ENCODE data around the gene ZNF317.

The ZNF317 gene
- total RNA-seq: 86.5 to 131 (median 129) reads per million in 3 donors

DNA sequence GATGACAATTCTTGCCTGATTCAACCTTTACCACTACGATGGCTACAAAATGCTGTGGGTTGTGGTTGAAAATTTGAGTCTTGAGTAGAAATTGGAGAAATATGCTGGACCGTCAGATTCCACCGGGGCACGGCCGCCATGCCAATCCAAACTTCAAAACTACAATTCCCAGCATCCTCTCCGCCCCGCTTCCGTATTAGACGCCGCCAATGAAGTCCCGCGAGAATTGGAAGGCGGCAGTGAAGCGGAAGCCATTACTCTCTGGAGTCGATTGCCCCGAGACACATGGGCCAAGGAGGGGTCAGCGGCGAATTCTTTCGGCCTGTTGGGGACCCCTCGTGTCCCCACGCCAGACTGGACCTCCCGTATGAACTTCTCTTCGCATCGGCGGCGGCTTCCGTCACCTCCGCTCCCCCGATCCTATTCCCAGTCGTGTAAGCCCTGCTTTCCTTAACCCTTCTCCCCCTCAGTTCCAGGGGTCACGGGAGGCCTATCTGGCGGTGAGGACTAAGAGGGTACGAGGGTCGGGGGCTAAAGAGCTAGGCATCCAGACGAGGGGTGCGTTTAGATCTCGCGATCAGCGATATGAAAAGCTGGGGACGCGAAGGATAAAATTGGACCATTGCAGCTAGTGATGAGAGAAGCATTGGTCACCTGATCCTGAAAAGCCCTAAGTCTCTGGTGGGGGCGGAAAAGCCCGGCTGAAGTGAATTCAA lies at the start of gene ZNF317:
ZNF317 (plus strand) TSS at position 239 of the 716 bp plus-strand sequence. CDS start 15,620 bp downstream, outside the sequence.
- Histone ChIP-seq H3K27me3 (replicated peaks; ENCODE audit: control insufficient read depth, insufficient read depth, low read length, poor library complexity, severe bottlenecking) (no peaks in the 10 kb centered on the region), H3K36me3 (ENCODE audit: control insufficient read depth, insufficient read depth, low read length) (peaks cover 5% of the 10 kb centered on the region), H3K4me3 (ENCODE audit: insufficient read depth, low read depth, low read length, poor library complexity, severe bottlenecking) (peak within 1 kb of the TSS; percentile 77), H3K27ac (ENCODE audit: insufficient read depth, low read length, poor library complexity, severe bottlenecking) (peak within 1 kb of the TSS; percentile 82), H3K9me3 (ENCODE audit: control insufficient read depth, low read length) (peaks cover 9% of the 10 kb centered on the region), H3K4me1 (ENCODE audit: control insufficient read depth, insufficient read depth, low read length, poor library complexity, severe bottlenecking) (peaks cover 14% of the 10 kb centered on the region)
- peak; percentile 71 to 88 (median 81) for DNase-seq

DNA sequence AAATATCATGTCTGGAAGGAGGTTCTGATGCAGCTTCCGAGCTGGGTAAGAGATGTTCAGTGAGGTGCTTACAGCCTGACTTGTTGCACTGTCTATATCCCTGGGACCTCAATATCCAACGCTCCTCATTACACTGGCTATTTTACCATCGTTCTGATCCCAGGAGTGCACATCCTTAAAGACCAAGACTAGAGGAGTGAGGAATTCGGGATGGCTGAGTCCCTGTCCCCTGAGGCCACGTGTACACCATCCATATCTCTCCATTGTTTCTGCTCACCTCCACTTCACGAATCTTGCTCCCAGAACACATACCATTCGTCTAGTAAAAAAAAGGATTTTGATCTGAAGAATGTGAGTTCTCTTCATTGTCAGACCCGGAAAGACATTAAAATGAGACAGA lies 32.8 kb upstream of the ZNF317 start, which contains the start of gene OR7G2:
OR7G2 (minus strand) TSS at position 101 of the 400 bp plus-strand sequence. CDS start 4,232 bp downstream, outside the sequence.
- no peaks in the 10 kb centered on the region for H3K36me3 ChIP-seq (ENCODE audit: control insufficient read depth, insufficient read depth, low read length)
- H3K4me3 ChIP-seq (ENCODE audit: insufficient read depth, low read depth, low read length, poor library complexity, severe bottlenecking): no peak within 1 kb of the TSS
- H3K27me3 ChIP-seq (replicated peaks; ENCODE audit: control insufficient read depth, insufficient read depth, low read length, poor library complexity, severe bottlenecking): no peaks in the 10 kb centered on the region
- no peak for DNase-seq
- no peaks in the 10 kb centered on the region for H3K4me1 ChIP-seq (ENCODE audit: control insufficient read depth, insufficient read depth, low read length, poor library complexity, severe bottlenecking)
- H3K9me3 ChIP-seq (ENCODE audit: control insufficient read depth, low read length): no peaks in the 10 kb centered on the region
- no peak within 1 kb of the TSS for H3K27ac ChIP-seq (ENCODE audit: insufficient read depth, low read length, poor library complexity, severe bottlenecking)

DNA sequence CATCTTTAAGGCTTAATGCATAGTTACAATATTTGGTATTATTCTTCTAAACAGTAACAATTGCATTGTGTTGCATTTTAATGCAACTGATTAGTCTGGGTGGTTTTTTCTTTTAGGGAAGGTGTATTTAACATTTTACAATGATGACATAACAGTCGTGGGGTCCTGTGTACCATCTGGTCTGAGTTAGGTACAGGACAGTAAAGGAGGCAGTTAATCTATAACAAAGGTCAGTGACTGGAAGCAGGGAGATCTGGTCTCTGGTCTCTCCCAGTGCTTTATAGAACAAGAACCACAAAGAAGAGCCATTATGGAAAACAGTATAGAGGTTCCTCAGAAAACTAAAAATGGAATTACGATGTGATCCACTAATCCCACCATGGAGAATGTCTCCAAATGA lies 30.2 kb upstream of the ZNF317 start:
- Histone ChIP-seq H3K4me3 (ENCODE audit: insufficient read depth, low read depth, low read length, poor library complexity, severe bottlenecking) (no peak overlapping the region), H3K27me3 (replicated peaks; ENCODE audit: control insufficient read depth, insufficient read depth, low read length, poor library complexity, severe bottlenecking) (no peaks in the 10 kb centered on the region), H3K4me1 (ENCODE audit: control insufficient read depth, insufficient read depth, low read length, poor library complexity, severe bottlenecking) (no peaks in the 10 kb centered on the region), H3K9me3 (ENCODE audit: control insufficient read depth, low read length) (no peaks in the 10 kb centered on the region), H3K27ac (ENCODE audit: insufficient read depth, low read length, poor library complexity, severe bottlenecking) (no peak overlapping the region), H3K36me3 (ENCODE audit: control insufficient read depth, insufficient read depth, low read length) (no peaks in the 10 kb centered on the region)
- DNase-seq: no peak

DNA sequence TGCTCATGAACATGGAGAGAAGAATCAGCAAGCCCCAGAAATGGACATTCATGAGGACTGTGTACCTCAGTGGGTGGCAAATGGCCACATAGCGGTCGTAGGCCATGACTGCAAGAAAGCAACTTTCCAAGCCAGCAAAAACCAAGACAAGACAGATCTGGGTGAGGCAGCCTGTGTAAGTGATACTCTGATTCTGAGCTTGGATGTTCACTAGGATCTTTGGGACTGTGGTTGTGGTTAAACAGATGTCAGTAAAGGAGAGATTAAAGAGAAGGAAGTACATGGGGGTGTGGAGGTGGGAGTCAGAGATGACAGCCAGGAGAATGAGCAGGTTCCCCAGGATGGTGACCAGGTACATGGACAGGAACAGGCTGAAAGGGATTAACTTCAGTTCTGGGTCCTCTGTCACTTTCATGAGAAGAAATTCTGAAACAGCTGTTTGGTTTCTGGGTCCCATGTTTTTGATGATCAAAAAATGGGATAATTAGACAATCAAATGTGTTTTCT lies 24.8 kb upstream of the ZNF317 start, which contains the start of gene OR7G1:
OR7G1 (minus strand) TSS at position 457 of the 507 bp plus-strand sequence; CDS start at position 457, 0 bp downstream.
- no peak within 1 kb of the TSS for H3K27ac ChIP-seq (ENCODE audit: insufficient read depth, low read length, poor library complexity, severe bottlenecking)
- no peaks in the 10 kb centered on the region for H3K36me3 ChIP-seq (ENCODE audit: control insufficient read depth, insufficient read depth, low read length)
- no peak for DNase-seq
- no peaks in the 10 kb centered on the region for H3K27me3 ChIP-seq (replicated peaks; ENCODE audit: control insufficient read depth, insufficient read depth, low read length, poor library complexity, severe bottlenecking)
- H3K9me3 ChIP-seq (ENCODE audit: control insufficient read depth, low read length): no peaks in the 10 kb centered on the region
- H3K4me1 ChIP-seq (ENCODE audit: control insufficient read depth, insufficient read depth, low read length, poor library complexity, severe bottlenecking): no peaks in the 10 kb centered on the region
- no peak within 1 kb of the TSS for H3K4me3 ChIP-seq (ENCODE audit: insufficient read depth, low read depth, low read length, poor library complexity, severe bottlenecking)

DNA sequence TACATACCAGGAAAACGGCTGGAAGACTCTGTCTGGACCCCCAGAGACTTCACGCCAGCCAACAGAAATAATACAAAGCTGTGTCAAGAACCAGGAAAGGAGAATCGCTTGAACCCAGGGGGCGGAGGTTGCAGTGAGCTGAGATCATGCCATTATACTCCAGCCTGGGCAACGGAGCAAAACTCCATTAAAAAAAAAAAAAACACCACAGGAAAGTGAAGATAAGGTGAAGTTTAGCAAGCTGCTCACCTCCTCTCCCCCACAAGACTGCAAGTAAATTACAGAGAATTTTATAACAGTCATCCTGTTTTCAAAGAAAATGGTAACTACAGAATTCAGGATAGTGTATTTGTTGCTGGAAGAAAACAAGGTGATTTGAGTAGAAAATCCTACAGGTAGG lies 23.6 kb upstream of the ZNF317 start:
- Histone ChIP-seq H3K9me3 (ENCODE audit: control insufficient read depth, low read length) (no peaks in the 10 kb centered on the region), H3K27ac (ENCODE audit: insufficient read depth, low read length, poor library complexity, severe bottlenecking) (no peak overlapping the region), H3K4me3 (ENCODE audit: insufficient read depth, low read depth, low read length, poor library complexity, severe bottlenecking) (no peak overlapping the region), H3K27me3 (replicated peaks; ENCODE audit: control insufficient read depth, insufficient read depth, low read length, poor library complexity, severe bottlenecking) (no peaks in the 10 kb centered on the region), H3K4me1 (ENCODE audit: control insufficient read depth, insufficient read depth, low read length, poor library complexity, severe bottlenecking) (no peaks in the 10 kb centered on the region), H3K36me3 (ENCODE audit: control insufficient read depth, insufficient read depth, low read length) (no peaks in the 10 kb centered on the region)
- DNase-seq: no peak

DNA sequence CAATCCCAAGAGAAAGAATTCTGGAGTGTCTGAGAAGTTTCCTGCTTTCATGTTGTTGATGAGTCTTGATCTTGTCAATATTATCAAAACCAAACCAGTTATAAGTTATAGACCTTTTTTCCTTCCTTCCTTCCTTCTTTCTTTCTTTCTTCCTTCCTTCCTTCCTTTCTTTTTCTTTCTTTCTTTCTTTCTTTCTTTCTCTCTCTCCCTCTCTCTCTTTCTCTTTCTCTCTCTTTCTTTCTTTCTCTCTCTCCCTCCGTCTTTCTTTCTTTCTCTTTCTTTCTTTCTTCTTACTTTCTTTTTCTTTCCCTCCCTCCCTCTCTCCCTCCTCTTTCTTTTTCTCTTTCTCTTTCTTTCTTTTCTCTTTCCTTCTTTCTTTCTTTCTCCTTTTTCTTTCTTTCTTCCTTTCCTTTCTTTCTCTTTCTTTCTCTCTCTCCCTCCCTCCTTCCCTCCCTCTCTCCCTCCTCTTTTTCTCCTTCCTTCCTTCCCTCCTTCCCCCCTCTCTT lies 13.2 kb upstream of the ZNF317 start, which contains the start of gene OR7G3:
OR7G3 (minus strand) TSS at position 51 of the 506 bp plus-strand sequence; CDS start at position 51, 0 bp downstream.
- DNase-seq: no peak
- no peak within 1 kb of the TSS for H3K27ac ChIP-seq (ENCODE audit: insufficient read depth, low read length, poor library complexity, severe bottlenecking)
- H3K4me1 ChIP-seq (ENCODE audit: control insufficient read depth, insufficient read depth, low read length, poor library complexity, severe bottlenecking): no peaks in the 10 kb centered on the region
- peaks cover 6% of the 10 kb centered on the region for H3K27me3 ChIP-seq (replicated peaks; ENCODE audit: control insufficient read depth, insufficient read depth, low read length, poor library complexity, severe bottlenecking)
- H3K36me3 ChIP-seq (ENCODE audit: control insufficient read depth, insufficient read depth, low read length): no peaks in the 10 kb centered on the region
- no peaks in the 10 kb centered on the region for H3K9me3 ChIP-seq (ENCODE audit: control insufficient read depth, low read length)
- H3K4me3 ChIP-seq (ENCODE audit: insufficient read depth, low read depth, low read length, poor library complexity, severe bottlenecking): no peak within 1 kb of the TSS

DNA sequence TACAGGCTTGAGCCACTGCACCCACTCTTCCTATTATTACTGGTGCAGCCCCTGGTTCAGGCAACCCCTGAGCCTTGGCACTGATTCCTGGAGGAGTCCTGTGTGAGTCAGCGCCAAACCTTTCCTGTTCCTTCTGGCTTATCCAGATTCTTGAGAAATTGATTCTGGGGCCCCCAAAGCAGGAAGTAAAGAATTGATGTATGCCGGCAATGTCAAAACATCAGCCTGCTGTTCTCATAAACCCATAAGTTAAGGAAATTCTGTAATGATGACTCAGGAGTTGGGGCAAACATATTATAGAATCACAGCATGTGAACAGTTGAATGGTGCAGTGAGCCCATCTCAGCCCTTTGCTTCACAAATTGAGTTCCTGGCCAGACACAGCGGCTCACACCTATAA lies 12.0 kb upstream of the ZNF317 start:
- DNase-seq: no peak
- peaks cover 6% of the 10 kb centered on the region for H3K27me3 ChIP-seq (replicated peaks; ENCODE audit: control insufficient read depth, insufficient read depth, low read length, poor library complexity, severe bottlenecking)
- H3K36me3 ChIP-seq (ENCODE audit: control insufficient read depth, insufficient read depth, low read length): no peaks in the 10 kb centered on the region
- H3K9me3 ChIP-seq (ENCODE audit: control insufficient read depth, low read length): no peaks in the 10 kb centered on the region
- H3K4me3 ChIP-seq (ENCODE audit: insufficient read depth, low read depth, low read length, poor library complexity, severe bottlenecking): no peak overlapping the region
- no peak overlapping the region for H3K27ac ChIP-seq (ENCODE audit: insufficient read depth, low read length, poor library complexity, severe bottlenecking)
- no peaks in the 10 kb centered on the region for H3K4me1 ChIP-seq (ENCODE audit: control insufficient read depth, insufficient read depth, low read length, poor library complexity, severe bottlenecking)

DNA sequence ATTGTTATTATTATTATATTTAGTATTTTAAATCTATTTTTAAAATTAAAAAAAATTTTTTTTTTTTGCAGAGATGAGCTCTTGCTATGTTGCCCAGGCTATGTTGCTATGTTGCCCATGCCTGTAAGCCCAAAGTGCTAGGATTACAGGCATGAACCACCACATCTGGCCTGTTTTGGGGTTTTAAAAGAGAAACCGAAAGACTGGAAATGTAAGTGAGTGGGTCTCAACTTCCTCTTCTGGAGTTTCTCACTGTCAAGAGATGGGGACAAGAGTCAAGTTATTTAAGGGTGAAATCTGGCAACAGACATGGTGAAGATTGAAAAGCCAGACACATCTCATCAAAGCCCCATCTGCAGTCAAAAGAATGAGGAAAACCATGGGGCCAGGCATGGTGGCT lies 9.2 kb upstream of the ZNF317 start:
- no peaks in the 10 kb centered on the region for H3K36me3 ChIP-seq (ENCODE audit: control insufficient read depth, insufficient read depth, low read length)
- H3K4me1 ChIP-seq (ENCODE audit: control insufficient read depth, insufficient read depth, low read length, poor library complexity, severe bottlenecking): no peaks in the 10 kb centered on the region
- no peaks in the 10 kb centered on the region for H3K9me3 ChIP-seq (ENCODE audit: control insufficient read depth, low read length)
- no peak for DNase-seq
- H3K4me3 ChIP-seq (ENCODE audit: insufficient read depth, low read depth, low read length, poor library complexity, severe bottlenecking): no peak overlapping the region
- H3K27me3 ChIP-seq (replicated peaks; ENCODE audit: control insufficient read depth, insufficient read depth, low read length, poor library complexity, severe bottlenecking): peaks cover 6% of the 10 kb centered on the region
- H3K27ac ChIP-seq (ENCODE audit: insufficient read depth, low read length, poor library complexity, severe bottlenecking): no peak overlapping the region

DNA sequence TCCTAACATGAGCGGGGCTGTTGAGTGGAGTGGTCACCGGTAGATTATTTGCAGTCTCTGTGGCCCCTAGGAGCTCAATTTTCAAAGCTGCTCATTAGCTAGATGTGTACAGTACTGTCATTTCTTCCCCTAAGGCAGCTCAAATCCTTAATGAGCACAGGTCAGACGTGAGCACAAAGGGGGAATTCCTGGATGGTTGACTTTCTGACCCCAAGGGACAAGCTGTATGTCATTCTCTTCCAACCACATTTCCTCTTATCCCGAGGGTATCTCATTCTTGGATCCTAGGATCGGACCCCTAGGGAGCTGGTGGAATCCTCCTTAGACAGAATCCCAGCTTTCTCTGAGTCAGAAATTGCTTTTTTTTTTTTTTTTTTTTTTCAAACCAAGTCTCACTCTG lies 7.8 kb upstream of the ZNF317 start:
- H3K36me3 ChIP-seq (ENCODE audit: control insufficient read depth, insufficient read depth, low read length): no peaks in the 10 kb centered on the region

DNA sequence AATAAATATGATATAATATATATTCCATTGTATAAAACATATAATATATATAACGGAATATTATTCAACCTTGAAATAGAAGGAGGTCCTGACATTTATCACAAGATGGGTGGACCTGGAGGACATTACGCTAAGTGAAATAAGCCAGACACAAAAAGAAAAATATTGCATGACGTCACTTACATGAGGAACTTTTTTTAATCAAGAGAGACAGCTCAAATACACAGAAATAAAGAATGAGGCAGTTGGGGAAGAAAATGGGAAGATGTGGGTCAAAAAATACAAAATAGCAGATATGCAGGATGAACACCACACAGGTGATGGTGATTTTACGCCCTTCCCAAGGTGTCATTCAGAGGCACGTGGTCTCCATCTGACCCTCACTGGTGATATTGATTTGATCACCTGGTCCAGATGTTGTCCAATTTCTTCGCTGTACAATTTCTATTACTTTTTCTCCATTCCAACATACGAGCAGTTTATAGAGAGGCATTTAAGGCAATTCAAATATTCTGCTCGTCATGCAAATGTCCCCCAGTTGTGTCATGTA lies 513 bp upstream of the ZNF317 start:
- H3K4me1 ChIP-seq (ENCODE audit: control insufficient read depth, insufficient read depth, low read length, poor library complexity, severe bottlenecking): peaks cover 14% of the 10 kb centered on the region
- no peaks in the 10 kb centered on the region for H3K27me3 ChIP-seq (replicated peaks; ENCODE audit: control insufficient read depth, insufficient read depth, low read length, poor library complexity, severe bottlenecking)
- H3K4me3 ChIP-seq (ENCODE audit: insufficient read depth, low read depth, low read length, poor library complexity, severe bottlenecking): peak overlapping the region; percentile 77

More for the DNA sequence above, 7.8 kb upstream of the ZNF317 start:
- H3K4me3 ChIP-seq (ENCODE audit: insufficient read depth, low read depth, low read length, poor library complexity, severe bottlenecking): no peak overlapping the region
- H3K27me3 ChIP-seq (replicated peaks; ENCODE audit: control insufficient read depth, insufficient read depth, low read length, poor library complexity, severe bottlenecking): peaks cover 6% of the 10 kb centered on the region
- H3K27ac ChIP-seq (ENCODE audit: insufficient read depth, low read length, poor library complexity, severe bottlenecking): no peak overlapping the region
- no peaks in the 10 kb centered on the region for H3K4me1 ChIP-seq (ENCODE audit: control insufficient read depth, insufficient read depth, low read length, poor library complexity, severe bottlenecking)
- H3K9me3 ChIP-seq (ENCODE audit: control insufficient read depth, low read length): no peaks in the 10 kb centered on the region
- DNase-seq: no peak

More for the DNA sequence above, 513 bp upstream of the ZNF317 start:
- H3K27ac ChIP-seq (ENCODE audit: insufficient read depth, low read length, poor library complexity, severe bottlenecking): peak overlapping the region; percentile 82
- peaks cover 2% of the 10 kb centered on the region for H3K9me3 ChIP-seq (ENCODE audit: control insufficient read depth, low read length)
- H3K36me3 ChIP-seq (ENCODE audit: control insufficient read depth, insufficient read depth, low read length): peaks cover 4% of the 10 kb centered on the region
- DNase-seq: no peak

Measured in effector memory CD4-positive, alpha-beta T cell (primary cell).